Heart left ventricle (tissue), 13 donors: Measurements from ENCODE around the gene COL4A5.

Experiments
- POLR2A ChIP-seq, 2 donors: fragments of 450-650 bp; IDR thresholded peaks; one replicate each; pipeline ENCODE4 v1.6.1; 2017; ENCODE audit warnings: antibody characterized with exemption in 2 of 2, mild to moderate bottlenecking in 2 of 2, moderate library complexity in 2 of 2
- TF ChIP-seq, protein P1 (sequence below), 12 donors: fragments of 200-600 bp; sonication (generic) in 4 of 12; IDR thresholded peaks; one replicate each; pipeline versions ENCODE4 v1.5.0 to v1.8.0; 2018 to 2022; ENCODE audit warnings: antibody characterized with exemption in 12 of 12, mild to moderate bottlenecking in 5 of 12
- donor health status: ischemic (EF 13 %, LVEDD 7.1; RV severe dilation, severe dysfunction).
- donor health status: DM: no; HTN: yes; CAD: no.
- donor health status: DM: no; HTN: no; CAD: no.
- donor health status: ischemic (EF 25% LVEDD 6.9; RV normal size, moderate dysfunction).
- donor health status: ischemic (EF 25% LVEDD 5.7; RV mildly dilated, moderate dysfunction).
- donor health status: ischemic (EF 35%, LVEDD 5.7; RV mildly dilated, moderate dysfunction).
- donor health status: nonischemic (EF 11% LVEDD 7.7; RV severe dilation, severe dysfunction).
- donor health status: DM: yes; HTN: yes; CAD: no.
- donor health status: PGD.
- donor health status: ischemic (EF 29% LVEDD 5.4; RV normal size, mild dysfunction).
- donor health status: nonischemic (EF 23%, LVEDD 6.1; RV moderate dilation, normal function).

DNA sequence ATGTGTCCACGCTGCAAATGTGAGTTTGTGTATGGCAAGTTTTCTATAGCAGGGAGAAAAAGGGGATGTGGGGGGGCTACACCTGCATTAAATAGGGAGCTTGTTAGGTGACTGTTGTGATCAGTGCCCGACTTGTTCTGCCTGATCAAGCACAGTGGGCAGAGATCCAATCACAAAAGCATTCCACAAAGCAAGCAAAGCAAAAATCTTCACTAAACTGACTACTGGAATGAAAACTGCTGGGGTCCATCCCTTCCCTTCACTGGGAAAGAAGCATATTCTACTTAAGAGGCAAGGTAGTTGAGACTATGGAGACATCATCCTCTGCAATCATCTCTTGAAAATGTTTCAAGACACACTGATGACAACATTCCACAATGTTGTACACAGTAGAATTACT, 291.5 kb downstream of the COL4A5 start:
- TF ChIP-seq, protein P1, sequence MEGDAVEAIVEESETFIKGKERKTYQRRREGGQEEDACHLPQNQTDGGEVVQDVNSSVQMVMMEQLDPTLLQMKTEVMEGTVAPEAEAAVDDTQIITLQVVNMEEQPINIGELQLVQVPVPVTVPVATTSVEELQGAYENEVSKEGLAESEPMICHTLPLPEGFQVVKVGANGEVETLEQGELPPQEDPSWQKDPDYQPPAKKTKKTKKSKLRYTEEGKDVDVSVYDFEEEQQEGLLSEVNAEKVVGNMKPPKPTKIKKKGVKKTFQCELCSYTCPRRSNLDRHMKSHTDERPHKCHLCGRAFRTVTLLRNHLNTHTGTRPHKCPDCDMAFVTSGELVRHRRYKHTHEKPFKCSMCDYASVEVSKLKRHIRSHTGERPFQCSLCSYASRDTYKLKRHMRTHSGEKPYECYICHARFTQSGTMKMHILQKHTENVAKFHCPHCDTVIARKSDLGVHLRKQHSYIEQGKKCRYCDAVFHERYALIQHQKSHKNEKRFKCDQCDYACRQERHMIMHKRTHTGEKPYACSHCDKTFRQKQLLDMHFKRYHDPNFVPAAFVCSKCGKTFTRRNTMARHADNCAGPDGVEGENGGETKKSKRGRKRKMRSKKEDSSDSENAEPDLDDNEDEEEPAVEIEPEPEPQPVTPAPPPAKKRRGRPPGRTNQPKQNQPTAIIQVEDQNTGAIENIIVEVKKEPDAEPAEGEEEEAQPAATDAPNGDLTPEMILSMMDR (IDR thresholded peaks at IDR 0.05), result no peak
- TF ChIP-seq POLR2A (IDR thresholded peaks at IDR 0.05), result no peak
